Transverse colon (tissue), 4 donors: ENCODE data around the gene SPARCL1. TPM values are rescaled to one million over a fixed set of nuclear protein-coding genes. Genes with fewer than 3 reads are reported as not detected.
"Not testable (repeated sequence)": the region's sequence is repeated elsewhere in the genome, so short reads cannot be mapped to it uniquely, and the experiment has no call there.

Experiments
- DNase-seq: peaks from one replicate; pipeline ENCODE4 v3.0.0-alpha.2; 2019
- H3K27ac ChIP-seq, 4 donors: fragments of 200-600 bp; sonication (generic); 2 replicates each; pipeline ENCODE4 v1.5.1; 2016 to 2018; ENCODE audit warnings: inconsistent platforms in 4 of 4
- H3K27me3 ChIP-seq: fragments of 200-600 bp; sonication (generic); 2 replicates; pipeline ENCODE4 v1.5.1; 2017; ENCODE audit warnings: inconsistent platforms
- H3K36me3 ChIP-seq, 4 donors: fragments of 200-600 bp; sonication (generic); 2 replicates each; pipeline ENCODE4 v1.5.1; 2017 to 2019; ENCODE audit warnings: inconsistent platforms in 4 of 4
- H3K4me1 ChIP-seq, 4 donors: fragments of 200-600 bp; sonication (generic); 2 replicates each; pipeline ENCODE4 v1.5.1; 2017 to 2020; ENCODE audit warnings: inconsistent platforms in 4 of 4
- H3K4me3 ChIP-seq, 4 donors: fragments of 200-600 bp; sonication (generic); 1 replicate in 1 of 4; 2 replicates in 3 of 4; pipeline versions ENCODE4 v1.5.1 to v1.6.1; 2017 to 2019; ENCODE audit warnings: inconsistent platforms in 4 of 4
- H3K9me3 ChIP-seq, 2 donors: fragments of 200-600 bp; sonication (generic); 2 replicates each; pipeline ENCODE4 v1.5.1; 2017 to 2019; ENCODE audit warnings: inconsistent platforms in 2 of 2
- EP300 ChIP-seq: sonication (generic); formaldehyde crosslinking; IDR thresholded peaks from one replicate; pipeline ENCODE4 v1.6.1; 2017; ENCODE audit warnings: antibody characterized with exemption, low read depth
- POLR2A ChIP-seq: fragments of 450-650 bp; IDR thresholded peaks from one replicate; pipeline ENCODE4 v1.6.1; 2016; ENCODE audit warnings: antibody characterized with exemption, mild to moderate bottlenecking, moderate library complexity
- POLR2AphosphoS5 ChIP-seq, 3 donors: sonication (generic); formaldehyde crosslinking; IDR thresholded peaks; one replicate each; pipeline ENCODE4 v1.6.1; 2016; ENCODE audit warnings: antibody characterized with exemption in 3 of 3
- WGBS, 2 donors: methylation state at CpG; one replicate each; pipeline ENCODE4 v1.1.5; 2018; ENCODE audit warnings: low coverage in 1 of 2; 5-methylcytosine and 5-hydroxymethylcytosine counted together
- in situ Hi-C, 4 donors: fragments of 200-750 bp; cut with MboI; loops; one replicate each; pipeline versions ENCODE4 v1.15.0 to v1.15.1; 2017; ENCODE audit warnings: low sequenced_read_pairs in 3 of 4, low pct_ligation_motif_present in 1 of 4, low pct_unique_long_range_greater_than_20kb in 1 of 4
- intact Hi-C: fragments of 100-400 bp; cut with DNase I; formaldehyde crosslinking; loops from one replicate; pipeline ENCODE4 v1.15.1; 2023; ENCODE audit warnings: low total_unique reads
- total RNA-seq, 4 donors: library from RNA; depleted of rRNA; stranded (reverse); fragments of >200 nt; gene quantifications; one replicate each; pipeline ENCODE4 v1.1.0, GENCODE V29; 2016
- TF ChIP-seq, protein P1 (sequence below), 5 experiments: fragments of 200-600 bp in 3 of 5; fragments of 450-650 bp in 2 of 5; sonication (generic) in 3 of 5; IDR thresholded peaks; 1 replicate in 2 of 5; 2 replicates in 3 of 5; pipeline ENCODE4 v1.5.1; 2016 to 2017; ENCODE audit warnings: antibody characterized with exemption in 5 of 5, inconsistent platforms in 3 of 5, mild to moderate bottlenecking in 2 of 5, moderate library complexity in 1 of 5

The SPARCL1 gene
- total RNA-seq, 4 donors from 2014 or later, result 113 to 228 (median 151) TPM

DNA sequence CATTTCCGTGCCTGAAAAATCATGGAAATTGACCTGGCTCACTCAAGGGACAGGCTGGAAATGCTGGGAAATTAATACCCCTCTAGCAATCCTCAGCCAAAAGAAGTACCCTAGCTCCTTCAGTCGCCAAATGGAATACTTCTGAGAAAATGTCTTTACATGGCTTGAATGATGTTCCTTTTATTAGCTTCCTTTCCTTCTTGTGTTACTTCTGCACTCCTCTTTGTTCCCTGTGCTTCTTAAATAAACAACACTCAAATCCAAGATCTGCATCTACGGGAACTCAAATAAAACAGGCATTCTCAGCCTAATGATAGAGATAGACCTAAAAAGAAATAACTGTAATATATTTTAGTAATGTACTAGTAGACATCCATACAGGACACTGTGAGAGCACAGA lies 36.1 kb downstream of the SPARCL1 start:
- intact Hi-C loops (no loop called here), in situ Hi-C loops (no loop called here)
- peaks cover 0 to 28% (median under 1%) of the 10 kb centered on the region in 4 donors for H3K4me1 ChIP-seq
- H3K9me3 ChIP-seq, result no peaks in the 10 kb centered on the region
- TF ChIP-seq POLR2AphosphoS5 (IDR thresholded peaks at IDR 0.05), result no peak
- H3K4me3 ChIP-seq, result no peak overlapping the region
- 83 to 86% methylated on average over 2 to 3 of the region's 3 CpGs for WGBS, 2 donors
- no peaks in the 10 kb centered on the region for H3K27me3 ChIP-seq
- DNase-seq, result no peak
- H3K36me3 ChIP-seq, result peaks cover 0 to 13% (median 3%) of the 10 kb centered on the region in 4 donors
- no peak overlapping the region for H3K27ac ChIP-seq

DNA sequence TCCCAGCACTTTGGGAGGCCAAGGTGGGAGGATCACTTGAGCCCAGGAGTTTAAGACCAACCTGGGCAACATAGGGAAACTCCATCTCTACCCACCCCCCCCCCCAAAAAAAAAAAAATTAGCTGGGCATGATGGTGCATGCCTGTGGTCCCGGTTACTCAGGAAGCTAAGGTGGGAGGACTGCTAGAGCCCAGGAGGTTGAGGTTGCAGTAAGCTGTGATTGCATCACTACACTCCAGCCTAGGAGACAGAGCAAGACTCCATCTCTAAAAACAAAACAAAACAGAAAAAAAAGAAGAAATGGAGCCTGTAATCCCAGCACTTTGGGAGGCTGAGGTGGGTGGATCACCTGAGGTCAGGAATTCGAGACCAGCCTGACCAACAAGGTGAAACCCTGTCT lies 37.3 kb downstream of the SPARCL1 start:
- H3K27me3 ChIP-seq, DNase-seq, H3K9me3 ChIP-seq, in situ Hi-C loops, H3K27ac ChIP-seq, intact Hi-C loops, H3K4me3 ChIP-seq: not testable (repeated sequence)
- 94 to 100% methylated on average over 1 to 2 of the region's 2 CpGs for WGBS, 2 donors
- H3K36me3 ChIP-seq, result peaks cover 0 to 15% (median 3%) of the 10 kb centered on the region in 4 donors
- peaks cover 0 to 19% (median 0%) of the 10 kb centered on the region in 4 donors for H3K4me1 ChIP-seq

DNA sequence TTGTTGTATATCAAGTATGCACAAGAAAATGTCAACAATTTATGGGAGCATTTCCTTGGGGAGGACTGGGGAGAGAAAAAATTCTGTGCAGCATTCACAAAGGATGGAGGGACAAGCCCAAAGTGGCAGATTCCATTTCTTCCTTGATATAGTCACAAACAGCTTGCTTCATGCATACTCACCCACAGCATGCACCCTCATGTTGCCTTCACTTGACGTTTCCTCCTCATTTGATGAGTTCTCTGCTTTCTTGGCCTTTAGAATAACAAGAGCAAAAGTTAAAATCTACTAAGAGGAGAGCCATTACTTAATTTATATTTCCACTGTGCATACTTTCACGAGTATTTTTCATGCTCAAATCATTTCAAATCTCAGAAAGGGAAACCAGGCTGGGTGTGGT lies 37.7 kb downstream of the SPARCL1 start:
- Histone ChIP-seq H3K27ac (no peak overlapping the region), H3K27me3 (no peaks in the 10 kb centered on the region), H3K4me1 (peaks cover 0 to 19% (median 0%) of the 10 kb centered on the region in 4 donors), H3K36me3 (peaks cover 0 to 15% (median 3%) of the 10 kb centered on the region in 4 donors), H3K4me3 (no peak overlapping the region), H3K9me3 (no peaks in the 10 kb centered on the region)
- TF ChIP-seq POLR2AphosphoS5 (IDR thresholded peaks at IDR 0.05), result no peak
- TF ChIP-seq, protein P1, sequence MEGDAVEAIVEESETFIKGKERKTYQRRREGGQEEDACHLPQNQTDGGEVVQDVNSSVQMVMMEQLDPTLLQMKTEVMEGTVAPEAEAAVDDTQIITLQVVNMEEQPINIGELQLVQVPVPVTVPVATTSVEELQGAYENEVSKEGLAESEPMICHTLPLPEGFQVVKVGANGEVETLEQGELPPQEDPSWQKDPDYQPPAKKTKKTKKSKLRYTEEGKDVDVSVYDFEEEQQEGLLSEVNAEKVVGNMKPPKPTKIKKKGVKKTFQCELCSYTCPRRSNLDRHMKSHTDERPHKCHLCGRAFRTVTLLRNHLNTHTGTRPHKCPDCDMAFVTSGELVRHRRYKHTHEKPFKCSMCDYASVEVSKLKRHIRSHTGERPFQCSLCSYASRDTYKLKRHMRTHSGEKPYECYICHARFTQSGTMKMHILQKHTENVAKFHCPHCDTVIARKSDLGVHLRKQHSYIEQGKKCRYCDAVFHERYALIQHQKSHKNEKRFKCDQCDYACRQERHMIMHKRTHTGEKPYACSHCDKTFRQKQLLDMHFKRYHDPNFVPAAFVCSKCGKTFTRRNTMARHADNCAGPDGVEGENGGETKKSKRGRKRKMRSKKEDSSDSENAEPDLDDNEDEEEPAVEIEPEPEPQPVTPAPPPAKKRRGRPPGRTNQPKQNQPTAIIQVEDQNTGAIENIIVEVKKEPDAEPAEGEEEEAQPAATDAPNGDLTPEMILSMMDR (IDR thresholded peaks at IDR 0.05), result no peak
- TF ChIP-seq EP300, result no peak
- no peak for DNase-seq
- in situ Hi-C loops, result no loop called here
- 74 to 79% methylated on average over 2 of the region's 2 CpGs for WGBS, 2 donors
- intact Hi-C loops, result no loop called here

DNA sequence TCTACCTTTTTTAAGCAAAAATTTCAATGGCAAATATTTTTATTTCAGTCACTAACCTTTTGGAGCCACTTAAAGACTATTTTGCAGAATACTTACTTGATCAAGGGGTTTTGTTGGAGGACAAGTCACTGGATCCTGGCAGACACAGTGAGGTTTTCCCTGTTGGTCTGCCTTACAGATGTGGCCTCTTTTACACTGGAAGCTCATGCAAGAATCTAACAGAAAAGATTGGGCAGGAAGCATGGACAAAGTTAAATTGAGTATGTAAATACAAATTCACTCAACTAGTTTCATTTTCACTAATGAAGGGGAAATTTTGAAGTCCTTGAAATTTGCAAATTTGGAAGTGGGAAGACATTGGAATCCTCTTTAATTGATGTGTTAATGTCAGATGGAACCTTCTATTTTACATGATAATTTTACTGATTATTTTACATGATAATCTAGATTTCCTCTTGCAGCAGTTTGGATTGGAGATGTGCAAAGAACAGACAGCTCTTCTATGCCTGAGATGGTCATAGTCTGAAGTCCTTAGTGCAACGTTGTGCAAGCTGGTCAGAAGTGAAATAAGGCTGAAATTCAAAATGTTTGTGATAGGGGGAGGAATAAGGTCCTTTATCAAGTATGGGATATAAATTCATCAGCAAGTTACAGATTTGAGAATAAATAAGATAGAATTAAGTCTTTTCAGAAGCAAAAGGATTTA lies 38.4 kb downstream of the SPARCL1 start:
- Histone ChIP-seq H3K9me3 (no peaks in the 10 kb centered on the region), H3K4me3 (no peak overlapping the region), H3K27ac (no peak overlapping the region), H3K4me1 (peaks cover 0 to 19% (median 0%) of the 10 kb centered on the region in 4 donors), H3K36me3 (peaks cover 0 to 15% (median 3%) of the 10 kb centered on the region in 4 donors), H3K27me3 (no peaks in the 10 kb centered on the region)
- intact Hi-C loops (no loop called here), in situ Hi-C loops (no loop called here)
- DNase-seq, result no peak
- WGBS, 2 donors, result 33 to 60% methylated on average over 1 of the region's 1 CpG
- TF ChIP-seq, protein P1 (IDR thresholded peaks at IDR 0.05), result no peak
- TF ChIP-seq EP300 (no peak), POLR2AphosphoS5 (IDR thresholded peaks at IDR 0.05) (no peak), POLR2A (no peak)

DNA sequence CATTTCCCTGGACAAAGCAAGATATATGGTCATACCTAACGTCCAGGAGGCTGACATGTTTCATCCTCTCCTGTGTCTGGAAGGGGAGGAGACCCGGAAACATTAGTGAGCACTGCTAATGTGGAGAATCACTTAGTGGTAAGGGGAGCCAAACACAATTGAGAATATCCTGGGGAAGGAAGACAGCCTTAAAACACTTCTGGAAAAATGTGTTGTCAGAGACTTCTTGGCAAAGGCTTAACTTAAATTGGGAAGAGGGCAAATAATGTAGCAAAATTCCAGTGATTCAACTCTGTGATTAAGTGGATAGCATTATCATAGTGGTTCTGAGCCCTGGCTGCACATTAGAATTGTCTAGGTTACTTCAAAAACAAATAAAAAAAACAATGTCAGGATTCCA lies 39.5 kb downstream of the SPARCL1 start:
- TF ChIP-seq, protein P1 (IDR thresholded peaks at IDR 0.05), result no peak
- Histone ChIP-seq H3K4me3 (no peak overlapping the region), H3K27ac (peak overlapping the region in 1 of 4 donors; percentile 19), H3K4me1 (peaks cover 0 to 19% (median 0%) of the 10 kb centered on the region in 4 donors), H3K36me3 (peaks cover 0 to 15% (median 0%) of the 10 kb centered on the region in 4 donors), H3K9me3 (no peaks in the 10 kb centered on the region), H3K27me3 (no peaks in the 10 kb centered on the region)
- DNase-seq, result no peak
- intact Hi-C loops, result no loop called here
- in situ Hi-C loops, result no loop called here
- WGBS, 2 donors, result 75% methylated on average over 2 of the region's 2 CpGs

DNA sequence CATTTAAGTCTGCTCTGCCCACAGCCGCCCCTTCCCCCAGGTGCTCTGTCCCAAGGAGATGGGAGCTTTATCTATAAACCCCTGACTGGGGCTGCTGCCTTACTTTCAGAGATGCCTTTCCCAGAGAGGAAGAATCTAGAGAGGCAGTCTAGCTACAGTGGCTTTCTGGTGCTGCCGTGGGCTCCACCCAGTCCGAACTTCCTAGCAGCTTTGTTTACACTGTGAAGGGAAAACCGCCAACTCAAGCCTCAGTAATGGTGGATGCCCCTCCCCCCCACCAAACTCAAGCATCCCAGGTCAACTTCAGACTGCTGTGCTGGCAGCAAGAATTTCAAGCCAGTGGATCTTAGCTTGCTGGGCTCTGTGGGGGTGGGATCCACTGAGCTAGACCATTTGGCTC lies 40.5 kb downstream of the SPARCL1 start:
- H3K36me3 ChIP-seq, result peaks cover 0 to 15% (median 0%) of the 10 kb centered on the region in 4 donors
- H3K4me1 ChIP-seq, result peaks cover 0 to 16% (median 0%) of the 10 kb centered on the region in 4 donors
- H3K9me3 ChIP-seq, DNase-seq, in situ Hi-C loops, H3K4me3 ChIP-seq, H3K27me3 ChIP-seq, intact Hi-C loops: not testable (repeated sequence)
- H3K27ac ChIP-seq, result peak overlapping the region in 1 of 4 donors; percentile 19
- 73% methylated on average over 4 of the region's 4 CpGs; no CpG with 5 or more reads in 1 of the 2 donors for WGBS, 2 donors

DNA sequence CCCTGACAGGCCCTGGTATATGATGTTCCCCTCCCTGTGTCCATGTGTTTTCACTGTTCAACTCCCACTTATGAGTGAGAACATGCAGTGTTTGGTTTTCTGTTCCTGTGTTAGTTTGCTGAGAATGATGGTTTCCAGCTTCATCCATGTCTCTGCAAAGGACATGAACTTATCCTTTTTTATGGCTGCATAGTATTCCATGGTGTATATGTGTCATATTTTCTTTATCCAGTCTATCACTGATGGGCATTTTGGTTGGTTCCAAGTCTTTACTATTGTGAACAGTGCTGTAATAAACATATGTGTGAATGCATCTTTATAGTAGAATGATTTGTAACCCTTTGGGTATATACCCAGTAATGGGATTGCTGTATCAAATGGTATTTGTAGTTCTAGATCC lies 45.9 kb downstream of the SPARCL1 start:
- DNase-seq, H3K27ac ChIP-seq, H3K4me3 ChIP-seq, in situ Hi-C loops, intact Hi-C loops, H3K4me1 ChIP-seq, H3K9me3 ChIP-seq, H3K27me3 ChIP-seq, H3K36me3 ChIP-seq: not testable (repeated sequence)
